GM19438 (cell line): ENCODE data around the gene MBD1.
"Not testable (repeated sequence)": the region's sequence is repeated elsewhere in the genome, so short reads cannot be mapped to it uniquely, and the experiment has no call there.

Experiments used
- ATAC-seq: cut with Tn5 transposase; IDR thresholded peaks from one replicate; pipeline ENCODE4 v1.9.1; 2021; ENCODE audit warnings: low read depth; ENCODE audit not compliant: unreplicated experiment

Gene MBD1

GRCh38 chr18:50281295-50281971 is at the start of gene MBD1:
Gene MBD1 (minus strand): TSS chr18:50281523. CDS start chr18:50279992, 1,531 bp downstream.
- peak; percentile 85 for ATAC-seq

GRCh38 chr18:50330176-50330575 is 48.9 kb upstream of the MBD1 start:
- no peak for ATAC-seq

- ATAC-seq: no peak
These were observed 46.7 kb upstream of the MBD1 start for GRCh38 chr18:50327983-50328382.

GRCh38 chr18:50320719-50321118 is 39.4 kb upstream of the MBD1 start:
- no peak for ATAC-seq

- peak; percentile 63 for ATAC-seq
These were observed 34.0 kb upstream of the MBD1 start for GRCh38 chr18:50315100-50315871.

- ATAC-seq: no peak
These were observed 32.6 kb upstream of the MBD1 start for GRCh38 chr18:50313873-50314460.

GRCh38 chr18:50313031-50313607 is 31.8 kb upstream of the MBD1 start:
- ATAC-seq: no peak

- peak; percentile 65 for ATAC-seq
These were observed 31.1 kb upstream of the MBD1 start for GRCh38 chr18:50312296-50313030.

GRCh38 chr18:50311650-50312049 is 30.3 kb upstream of the MBD1 start:
- ATAC-seq: no peak

GRCh38 chr18:50310080-50310479 is 28.8 kb upstream of the MBD1 start:
- ATAC-seq: no peak

GRCh38 chr18:50308851-50309250 is 27.5 kb upstream of the MBD1 start:
- not testable (repeated sequence) for ATAC-seq

- ATAC-seq: peak; percentile 88
These were observed 26.6 kb upstream of the MBD1 start for GRCh38 chr18:50307738-50308470.

- ATAC-seq: no peak
These were observed 26.0 kb upstream of the MBD1 start for GRCh38 chr18:50307400-50307737.

GRCh38 chr18:50306944-50307343 is 25.6 kb upstream of the MBD1 start:
- no peak for ATAC-seq

- no peak for ATAC-seq
These were observed 19.8 kb upstream of the MBD1 start for GRCh38 chr18:50301074-50301473.

GRCh38 chr18:50299626-50300388 is 18.5 kb upstream of the MBD1 start:
- ATAC-seq: no peak

- peak; percentile 12 for ATAC-seq
These were observed 17.3 kb upstream of the MBD1 start for GRCh38 chr18:50298443-50299284.

- peak; percentile 100 for ATAC-seq
These were observed 16.5 kb upstream of the MBD1 start for GRCh38 chr18:50297621-50298442.
